Measurements from ENCODE around the gene SLC35B2. TPM values are rescaled to one million over a fixed set of nuclear protein-coding genes. Genes with fewer than 3 reads are reported as not detected.
A peak's percentile ranks its signal among the peaks of the same experiment; 100 is the strongest.

Gene SLC35B2
- total and polyA plus RNA-seq, 9 of the 15 experiments (the other 6 are each of a cell fraction or from before 2014, with no cell fraction given) = 14.5 to 59.1 (median 47.1) TPM

GRCh38 chr6:44245912-44246662, 11.2 kb downstream of the SLC35B2 start (continued):
- TF ChIP-seq YY1 (IDR thresholded peaks at IDR 0.05; ENCODE audit: borderline replicate concordance in 1 of 3, control insufficient read depth in 1 of 3, extremely low read depth in 1 of 3, insufficient read depth in 3 of 3, insufficient read length in 1 of 3, insufficient replicate concordance in 2 of 3, low read depth in 1 of 3, low read length in 2 of 3) (peak in 2 of 3 experiments; percentile 63 to 77), NRF1 (conservative IDR thresholded peaks at IDR 0.05 in 1 of 2, IDR thresholded peaks at IDR 0.05 in 1 of 2) (peak; percentile 59 to 64), NEUROD1 (IDR thresholded peaks at IDR 0.05; ENCODE audit: borderline replicate concordance, low read depth, low read length, partially characterized antibody) (peak; percentile 55), CTCFL (IDR thresholded peaks at IDR 0.05; ENCODE audit: borderline replicate concordance, insufficient read depth, low read depth, low read length, poor library complexity, severe bottlenecking) (peak; percentile 14), THAP7 (CRISPR knock-in tag; IDR thresholded peaks at IDR 0.05) (no peak; the same call in 1 of the 2 replicates), CBFB (CRISPR knock-in tag; IDR thresholded peaks at IDR 0.05) (peak; percentile 62; the same call in 1 of the 2 replicates), HES1 (IDR thresholded peaks at IDR 0.05; ENCODE audit: low read depth) (0 out of 2 replicates have a peak, but pooled peaks have one; percentile 19), RERE (CRISPR knock-in tag; IDR thresholded peaks at IDR 0.05; ENCODE audit: borderline replicate concordance) (0 out of 2 replicates have a peak, but pooled peaks have one; percentile 57), TGIF2 (CRISPR knock-in tag; IDR thresholded peaks at IDR 0.05) (0 out of 2 replicates have a peak, but pooled peaks have one; percentile 34), CREM (IDR thresholded peaks at IDR 0.05; ENCODE audit: low read depth) (peak; percentile 85), RAD21 (CRISPR knock-in tag; conservative IDR thresholded peaks at IDR 0.05 in 1 of 2, IDR thresholded peaks at IDR 0.05 in 1 of 2) (peak in 1 of 2 experiments; percentile 6; a peak in 1 of 4 replicates), ZEB2 (IDR thresholded peaks at IDR 0.05) (peak; percentile 12; the same call in 1 of the 2 replicates), NFE2 (IDR thresholded peaks at IDR 0.05; ENCODE audit: low read depth) (0 out of 2 replicates have a peak, but pooled peaks have one; percentile 8)

Measured in K562 (cell line).